OCI-LY7 (cell line): ENCODE results near the gene NMRK2. TPM values are rescaled to one million over a fixed set of nuclear protein-coding genes. Genes with fewer than 3 reads are reported as not detected.

Experiments used
- BruUV-seq: library from RNA; stranded (reverse); fragments of 400-500 nt; replicated peaks from 2 replicates; lab custom pipeline; 2021; lab: Mats Ljungman, UMichigan
- CTCF ChIA-PET: fragments of 300-600 bp; sonication (Branson Sonifier 250); formaldehyde crosslinking; loops from one replicate; lab custom pipeline; 2022; ENCODE audit warnings: antibody characterized with exemption; ENCODE audit not compliant: unreplicated experiment; lab: Charles Lee
- POLR2A ChIA-PET: fragments of 300-600 bp; sonication (Branson Sonifier 250); formaldehyde crosslinking; loops from one replicate; lab custom pipeline; 2022; ENCODE audit warnings: antibody characterized with exemption; lab: Charles Lee
- DNase-seq: peaks from one replicate; pipeline ENCODE4 v3.0.0-alpha.2; 2015; ENCODE audit warnings: low spot score
- H2AFZ ChIP-seq: fragments of 200-600 bp; sonication (generic), shearing (Covaris generic); 2 replicates; pipeline ENCODE4 v1.6.1; 2014; ENCODE audit warnings: mild to moderate bottlenecking, antibody characterized with exemption, low read length, moderate library complexity
- H3K27ac ChIP-seq: fragments of 200-600 bp; sonication (generic); 2 replicates; pipeline ENCODE4 v1.5.1; 2014; ENCODE audit warnings: mixed run types, low read depth, mild to moderate bottlenecking, moderate library complexity, low read length, inconsistent platforms; ENCODE audit not compliant: poor library complexity, severe bottlenecking
- H3K36me3 ChIP-seq: fragments of 200-600 bp; sonication (generic); 2 replicates; pipeline ENCODE4 v1.6.1; 2014; ENCODE audit warnings: mild to moderate bottlenecking, antibody characterized with exemption, low read length, moderate library complexity, mixed read lengths; ENCODE audit not compliant: insufficient read depth
- H3K4me1 ChIP-seq: fragments of 200-600 bp; sonication (generic); 2 replicates; pipeline ENCODE4 v1.5.1; 2014; ENCODE audit warnings: mild to moderate bottlenecking, low read length; ENCODE audit not compliant: insufficient read depth, poor library complexity, severe bottlenecking
- H3K4me2 ChIP-seq: fragments of 200-600 bp; sonication (generic); 2 replicates; pipeline ENCODE4 v1.6.1; 2014; ENCODE audit warnings: mild to moderate bottlenecking, low read length
- H3K4me3 ChIP-seq: fragments of 200-600 bp; sonication (generic); 2 replicates; pipeline ENCODE4 v1.5.1; 2014; ENCODE audit warnings: mild to moderate bottlenecking, low read depth, low read length; ENCODE audit not compliant: poor library complexity, severe bottlenecking
- H3K79me2 ChIP-seq: fragments of 200-600 bp; sonication (generic); 2 replicates; pipeline ENCODE4 v1.6.1; 2016; ENCODE audit warnings: low read depth, mild to moderate bottlenecking, low read length, moderate library complexity, mixed read lengths; ENCODE audit not compliant: insufficient read depth
- H3K9me2 ChIP-seq: fragments of 200-600 bp; sonication (generic); 2 replicates; pipeline ENCODE4 v1.6.1; 2016; ENCODE audit warnings: mild to moderate bottlenecking, low read length, mixed read lengths; ENCODE audit not compliant: insufficient read depth
- H3K9me3 ChIP-seq: fragments of 200-600 bp; sonication (generic); 2 replicates; pipeline ENCODE4 v1.6.1; 2014; ENCODE audit warnings: mild to moderate bottlenecking, mixed run types, low read length, mixed read lengths
- H4K20me1 ChIP-seq: fragments of 200-600 bp; sonication (generic); 2 replicates; pipeline ENCODE4 v1.6.1; 2014; ENCODE audit warnings: mild to moderate bottlenecking, antibody characterized with exemption, low read length, moderate library complexity, mixed read lengths; ENCODE audit not compliant: insufficient read depth
- EZH2phosphoT487 ChIP-seq: fragments of 200-600 bp; sonication (generic); IDR thresholded peaks from 2 replicates; pipeline ENCODE4 v1.6.1; 2018; ENCODE audit warnings: low read depth, borderline replicate concordance, mild to moderate bottlenecking, mixed run types, antibody characterized with exemption, low read length, moderate library complexity, mixed read lengths
- intact Hi-C: fragments of 100-400 bp; cut with micrococcal nuclease; formaldehyde crosslinking; loops from one replicate; pipeline ENCODE4 v1.10.0; 2022; ENCODE audit not compliant: unreplicated experiment
- total RNA-seq, 2 experiments: library from RNA; depleted of rRNA in 1 of 2; stranded (reverse); fragments of >200 nt in 1 of 2; shearing (Covaris generic) in 1 of 2; gene quantifications; 2 replicates each; pipeline ENCODE4 v1.2.3, GENCODE V29; 2014 to 2022
- TF ChIP-seq, protein P1 (sequence below): fragments of 200-600 bp; sonication (generic); conservative IDR thresholded peaks from 2 replicates; pipeline ENCODE4 v1.5.1; 2014; ENCODE audit warnings: mild to moderate bottlenecking, antibody characterized with exemption, low read length, moderate library complexity, mixed read lengths

NMRK2 gene
- total RNA-seq, 2 experiments from 2014 or later: not detected

DNA sequence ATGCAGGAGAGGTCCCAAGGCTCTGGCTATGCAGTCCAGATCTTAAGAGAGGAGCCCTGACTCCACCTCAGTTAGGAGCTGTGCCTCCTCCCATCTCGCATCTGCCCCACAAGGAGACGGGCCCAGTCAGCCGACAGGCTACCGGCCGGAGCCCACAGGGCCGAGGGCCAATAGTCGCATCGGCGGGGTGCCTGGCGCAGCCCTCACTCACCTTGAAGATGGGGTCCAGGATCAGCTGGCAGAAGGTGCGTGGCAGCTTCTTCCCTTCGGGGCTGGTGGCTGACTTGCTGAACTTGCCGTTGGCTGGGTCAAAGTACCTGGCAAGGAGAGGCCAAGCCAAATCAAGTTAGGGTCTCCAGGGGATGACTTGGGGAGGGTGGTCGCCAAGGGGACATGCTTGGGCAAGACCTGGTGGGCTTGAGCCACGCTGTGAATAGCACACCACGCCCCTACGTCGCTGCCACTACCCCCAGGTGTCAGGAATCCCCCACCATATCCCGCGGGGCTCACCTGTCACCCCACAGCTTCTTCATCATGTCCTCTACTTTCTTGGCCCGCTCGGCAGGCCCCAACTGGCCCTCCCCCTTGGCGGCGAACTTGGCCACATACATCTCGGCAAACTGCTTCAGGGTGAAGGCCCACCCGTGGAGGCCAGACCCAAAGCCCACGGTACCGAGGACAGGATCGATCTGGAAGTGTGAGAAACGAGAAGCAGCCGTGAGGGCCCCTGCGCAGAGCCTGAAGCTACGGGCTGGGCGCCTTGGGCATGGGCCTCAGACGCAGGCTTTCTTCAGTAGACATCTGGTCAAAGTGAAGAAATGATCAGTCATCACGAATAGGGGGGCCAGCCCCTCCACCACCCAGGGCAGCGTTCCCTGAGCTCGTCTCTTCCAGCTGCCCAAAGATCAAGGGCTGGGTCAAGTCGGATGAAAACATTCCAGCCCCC lies 49.1 kb downstream of the NMRK2 start:
- TF ChIP-seq, protein P1, sequence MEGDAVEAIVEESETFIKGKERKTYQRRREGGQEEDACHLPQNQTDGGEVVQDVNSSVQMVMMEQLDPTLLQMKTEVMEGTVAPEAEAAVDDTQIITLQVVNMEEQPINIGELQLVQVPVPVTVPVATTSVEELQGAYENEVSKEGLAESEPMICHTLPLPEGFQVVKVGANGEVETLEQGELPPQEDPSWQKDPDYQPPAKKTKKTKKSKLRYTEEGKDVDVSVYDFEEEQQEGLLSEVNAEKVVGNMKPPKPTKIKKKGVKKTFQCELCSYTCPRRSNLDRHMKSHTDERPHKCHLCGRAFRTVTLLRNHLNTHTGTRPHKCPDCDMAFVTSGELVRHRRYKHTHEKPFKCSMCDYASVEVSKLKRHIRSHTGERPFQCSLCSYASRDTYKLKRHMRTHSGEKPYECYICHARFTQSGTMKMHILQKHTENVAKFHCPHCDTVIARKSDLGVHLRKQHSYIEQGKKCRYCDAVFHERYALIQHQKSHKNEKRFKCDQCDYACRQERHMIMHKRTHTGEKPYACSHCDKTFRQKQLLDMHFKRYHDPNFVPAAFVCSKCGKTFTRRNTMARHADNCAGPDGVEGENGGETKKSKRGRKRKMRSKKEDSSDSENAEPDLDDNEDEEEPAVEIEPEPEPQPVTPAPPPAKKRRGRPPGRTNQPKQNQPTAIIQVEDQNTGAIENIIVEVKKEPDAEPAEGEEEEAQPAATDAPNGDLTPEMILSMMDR: no peak
- TF ChIP-seq EZH2phosphoT487: no peak
- Histone ChIP-seq H4K20me1 (peaks cover 56% of the 10 kb centered on the region), H3K4me3 (no peak overlapping the region), H2AFZ (no peak overlapping the region), H3K4me2 (no peak overlapping the region), H3K9me3 (no peaks in the 10 kb centered on the region), H3K27ac (no peak overlapping the region), H3K79me2 (peaks cover 68% of the 10 kb centered on the region), H3K4me1 (peaks cover 21% of the 10 kb centered on the region), H3K36me3 (peaks cover 81% of the 10 kb centered on the region), H3K9me2 (no peaks in the 10 kb centered on the region)
- BruUV-seq: no TSS peak
- intact Hi-C loops: no loop called here
- ChIA-PET POLR2A (interaction anchor here (0.5 kb wide), 1 partner anchor 851 kb away, joined by 4 read pairs; no protein-coding TSS in a partner anchor), CTCF (interaction anchor here (0.6 kb wide), 1 partner anchor 13 kb away, joined by 4 read pairs; no protein-coding TSS in a partner anchor)
- no peak for DNase-seq

DNA sequence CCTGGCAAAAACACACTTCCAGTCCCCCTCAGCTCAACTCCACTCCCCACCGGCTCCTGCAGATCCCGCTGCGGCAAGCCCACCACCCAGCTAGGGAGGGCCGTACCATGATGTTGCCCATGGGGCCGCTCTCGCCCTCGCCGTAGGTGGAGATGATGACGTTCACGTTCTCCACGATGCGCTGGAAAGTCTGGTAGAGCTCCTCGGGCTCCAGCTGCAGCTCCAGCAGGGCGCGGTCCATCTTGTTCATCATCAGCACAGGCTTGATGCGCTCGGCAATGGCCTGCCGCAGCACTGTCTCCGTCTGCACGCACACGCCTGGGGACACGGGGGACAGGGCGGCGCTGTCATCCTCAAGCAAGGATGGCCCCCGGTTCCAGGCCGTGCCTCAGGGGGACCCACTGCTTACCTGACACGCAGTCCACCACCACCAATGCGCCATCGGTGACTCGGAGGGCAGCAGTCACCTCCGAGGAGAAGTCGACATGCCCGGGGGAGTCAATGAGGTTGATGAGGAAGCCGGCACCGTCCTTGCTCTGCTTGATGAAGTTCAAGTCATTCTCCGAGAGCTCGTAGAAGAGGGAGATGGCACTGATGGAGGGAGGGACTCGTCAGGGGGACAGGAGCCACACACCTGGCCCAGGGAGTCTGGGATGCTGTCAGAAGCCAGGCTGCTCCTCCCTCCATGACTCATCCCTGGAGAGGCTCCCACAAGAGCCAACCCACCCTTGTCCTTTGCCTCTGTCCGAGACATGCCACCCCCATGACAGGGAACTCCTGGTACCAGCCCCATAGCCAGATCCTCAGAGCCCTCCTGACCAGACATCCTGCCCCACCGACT lies 50.1 kb downstream of the NMRK2 start:
- Histone ChIP-seq H3K79me2 (peaks cover 68% of the 10 kb centered on the region), H3K9me2 (no peaks in the 10 kb centered on the region), H2AFZ (no peak overlapping the region), H3K4me3 (peak overlapping the region; percentile 93), H3K4me2 (peak overlapping the region; percentile 80), H3K9me3 (no peaks in the 10 kb centered on the region), H3K27ac (peak overlapping the region; percentile 87), H3K4me1 (peaks cover 28% of the 10 kb centered on the region), H4K20me1 (peaks cover 54% of the 10 kb centered on the region), H3K36me3 (peaks cover 72% of the 10 kb centered on the region)
- BruUV-seq: TSS peak; percentile 20
- ChIA-PET POLR2A (interaction anchor here (1.4 kb wide), 1 partner anchor 14 kb away, joined by 7 read pairs; no protein-coding TSS in a partner anchor), CTCF (no interaction called here)
- TF ChIP-seq, protein P1: no peak
- DNase-seq: no peak
- intact Hi-C loops: no loop called here
